GM23338 (cell line): ENCODE data around the gene UBAC1. TPM values are rescaled to one million over a fixed set of nuclear protein-coding genes. Genes with fewer than 3 reads are reported as not detected.

ENCODE experiments used
- ATAC-seq: fragments of 200-7000 bp; cut with Tn5 transposase; 3 replicates; pipeline ENCODE4 v1.9.1; 2020
- DNase-seq: peaks from one replicate; pipeline ENCODE4 v3.0.0-alpha.2; 2015; ENCODE audit warnings: low spot score
- H2AFZ ChIP-seq: fragments of 200-600 bp; sonication (generic); 2 replicates; pipeline ENCODE4 v1.8.0; 2016; ENCODE audit warnings: antibody characterized with exemption, mild to moderate bottlenecking, moderate library complexity
- H3F3A ChIP-seq: fragments of 200-600 bp; sonication (generic); replicated peaks from 2 replicates; pipeline ENCODE4 v1.8.0; 2017; ENCODE audit warnings: antibody characterized with exemption, mixed run types, low read depth
- H3K27ac ChIP-seq: fragments of 200-600 bp; sonication (generic); 2 replicates; pipeline ENCODE4 v1.6.1; 2016; ENCODE audit warnings: low read depth
- H3K27me3 ChIP-seq: fragments of 200-600 bp; sonication (generic); 2 replicates; pipeline ENCODE4 v1.8.0; 2016; ENCODE audit warnings: mild to moderate bottlenecking, mixed run types, moderate library complexity; ENCODE audit not compliant: insufficient read depth
- H3K36me3 ChIP-seq: fragments of 200-600 bp; sonication (generic); 2 replicates; pipeline ENCODE4 v1.8.0; 2016; ENCODE audit warnings: mild to moderate bottlenecking; ENCODE audit not compliant: insufficient read depth
- H3K4me1 ChIP-seq: fragments of 200-600 bp; sonication (generic); 2 replicates; pipeline ENCODE4 v1.8.0; 2016; ENCODE audit warnings: mild to moderate bottlenecking, moderate library complexity; ENCODE audit not compliant: insufficient read depth
- H3K4me2 ChIP-seq: fragments of 200-600 bp; sonication (generic); 2 replicates; pipeline ENCODE4 v1.7.1; 2017; ENCODE audit warnings: mixed run types
- H3K4me3 ChIP-seq: fragments of 200-600 bp; sonication (generic); 2 replicates; pipeline ENCODE4 v1.6.1; 2016; ENCODE audit warnings: mixed run types
- H3K79me2 ChIP-seq: fragments of 200-600 bp; sonication (generic); replicated peaks from 2 replicates; pipeline ENCODE4 v1.8.0; 2017; ENCODE audit warnings: mild to moderate bottlenecking; ENCODE audit not compliant: insufficient read depth
- H3K9me2 ChIP-seq: fragments of 200-600 bp; sonication (generic); 2 replicates; pipeline ENCODE4 v1.8.0; 2017; ENCODE audit not compliant: insufficient read depth
- H4K20me1 ChIP-seq: fragments of 200-600 bp; sonication (generic); replicated peaks from 2 replicates; pipeline ENCODE4 v1.8.0; 2017; ENCODE audit warnings: mild to moderate bottlenecking; ENCODE audit not compliant: insufficient read depth
- H3K27ac Mint-ChIP-seq: 2 replicates; pipeline ENCODE4 v1.8.0; 2020; ENCODE audit warnings: inconsistent platforms, mild to moderate bottlenecking, moderate library complexity, mixed read lengths
- H3K27me3 Mint-ChIP-seq: 3 replicates; pipeline ENCODE4 v1.8.0; 2022; ENCODE audit warnings: low read depth, mild to moderate bottlenecking, moderate library complexity, mixed read lengths, inconsistent platforms; ENCODE audit not compliant: insufficient read depth, poor library complexity
- H3K36me3 Mint-ChIP-seq: 3 replicates; pipeline ENCODE4 v1.8.0; 2021; ENCODE audit warnings: low read depth, mild to moderate bottlenecking, inconsistent platforms, moderate library complexity, mixed read lengths
- H3K4me1 Mint-ChIP-seq: 3 replicates; pipeline ENCODE4 v1.8.0; 2020; ENCODE audit warnings: mild to moderate bottlenecking, inconsistent platforms, mixed read lengths
- H3K4me3 Mint-ChIP-seq: 3 replicates; pipeline ENCODE4 v1.8.0; 2021; ENCODE audit warnings: moderate library complexity, mild to moderate bottlenecking, inconsistent platforms, mixed read lengths
- H3K9me3 Mint-ChIP-seq: 3 replicates; pipeline ENCODE4 v1.8.0; 2020; ENCODE audit warnings: moderate library complexity, mild to moderate bottlenecking, inconsistent platforms, mixed read lengths
- CTCF ChIP-seq, 2 experiments: fragments of 200-600 bp in 1 of 2; sonication (generic) in 1 of 2; conservative IDR thresholded peaks; 2 replicates each; pipeline versions ENCODE4 v1.5.1 to v1.6.1; 2016 to 2017; ENCODE audit warnings: antibody characterized with exemption in 2 of 2, low read depth in 2 of 2, mild to moderate bottlenecking in 2 of 2, moderate library complexity in 1 of 2
- ETS1 ChIP-seq: IDR thresholded peaks from 2 replicates; pipeline ENCODE4 v1.6.1; 2016; ENCODE audit warnings: antibody characterized with exemption
- NANOG ChIP-seq: IDR thresholded peaks from 2 replicates; pipeline ENCODE4 v1.6.1; 2016; ENCODE audit warnings: antibody characterized with exemption, borderline replicate concordance
- POLR2AphosphoS5 ChIP-seq: IDR thresholded peaks from 2 replicates; pipeline ENCODE4 v1.6.1; 2016; ENCODE audit warnings: antibody characterized with exemption, low read depth
- STAT1 ChIP-seq: IDR thresholded peaks from one replicate; pipeline ENCODE4 v1.6.1; 2016; ENCODE audit warnings: antibody characterized with exemption; ENCODE audit not compliant: unreplicated experiment
- ZNF114 ChIP-seq: fragments of 250-450 bp; sonication (Bioruptor Pico); IDR thresholded peaks from 2 replicates; pipeline ENCODE4 v1.5.0; 2020; ENCODE audit warnings: mild to moderate bottlenecking, moderate library complexity
- ZNF462 ChIP-seq: fragments of 250-450 bp; sonication (Bioruptor Pico); IDR thresholded peaks from 2 replicates; pipeline ENCODE4 v1.5.0; 2020; ENCODE audit warnings: mild to moderate bottlenecking, moderate library complexity
- polyA plus RNA-seq: library from polyadenylated mRNA; unstranded; fragments of >200 nt; fragmentation: Nextera tagmentation; extraction: Ambion mirVana; gene quantifications from 2 replicates; pipeline ENCODE4 v1.2.1, GENCODE V29; 2016
- total RNA-seq: library from RNA; depleted of rRNA; stranded (reverse); fragments of >200 nt; shearing (Covaris generic); gene quantifications from 2 replicates; pipeline ENCODE4 v1.2.3, GENCODE V29; 2014

The UBAC1 gene
- total and polyA plus RNA-seq, 2 experiments from 2014 or later, result 63.2 to 86.6 TPM

DNA sequence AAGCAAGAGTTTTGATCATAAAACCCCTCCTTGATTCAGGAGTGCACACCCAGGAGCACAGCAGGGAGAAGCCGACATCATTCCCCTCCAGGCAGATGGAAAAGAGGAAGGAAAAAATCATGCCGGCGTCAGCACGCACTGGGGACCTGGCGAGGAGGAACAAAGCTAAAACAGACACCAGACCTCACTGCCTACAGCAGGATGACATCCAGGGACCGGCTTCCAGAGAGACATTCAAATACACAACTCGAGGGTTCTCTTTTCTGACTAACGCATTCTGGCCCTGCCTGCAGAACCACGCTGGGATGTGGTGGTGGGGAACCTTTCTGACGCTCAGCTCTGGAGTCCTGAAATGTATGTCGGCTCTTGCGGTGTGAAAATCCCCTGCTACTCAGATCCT is 2.7 kb downstream of the UBAC1 start (continued):
- no peak for TF ChIP-seq ZNF462 (CRISPR knock-in tag)

GRCh38 chr9:135957431-135957830 is 3.7 kb downstream of the UBAC1 start:
- no peak for ATAC-seq
- no peak overlapping the region for H3K4me3 Mint-ChIP-seq
- H3K4me1 Mint-ChIP-seq, result peaks cover 20% of the 10 kb centered on the region
- Histone ChIP-seq H3K4me1 (peaks cover 7% of the 10 kb centered on the region; the same call in 1 of the 2 replicates), H3K27me3 (no peaks in the 10 kb centered on the region), H3K27ac (no peak overlapping the region), H4K20me1 (peaks cover 20% of the 10 kb centered on the region), H3K4me3 (no peak overlapping the region), H3K9me2 (no peaks in the 10 kb centered on the region), H2AFZ (no peak overlapping the region), H3F3A (0 out of 2 replicates have a peak, but pooled peaks cover 9% of the 10 kb centered on the region), H3K79me2 (peaks cover 57% of the 10 kb centered on the region), H3K4me2 (no peak overlapping the region), H3K36me3 (peaks cover 13% of the 10 kb centered on the region)
- H3K9me3 Mint-ChIP-seq, result no peaks in the 10 kb centered on the region
- 0 out of 2 replicates have a peak overlapping the region, but pooled peaks have one; percentile 52 for H3K27ac Mint-ChIP-seq
- DNase-seq, result no peak
- H3K36me3 Mint-ChIP-seq, result peaks cover 14% of the 10 kb centered on the region
- H3K27me3 Mint-ChIP-seq, result peaks cover 8% of the 10 kb centered on the region
- TF ChIP-seq NANOG, result no peak
- TF ChIP-seq CTCF (conservative IDR thresholded peaks at IDR 0.05; ENCODE audit: low read depth in 2 of 2), result no peak
- TF ChIP-seq POLR2AphosphoS5, result no peak
- TF ChIP-seq ZNF462 (CRISPR knock-in tag), result no peak
- TF ChIP-seq ETS1, result no peak
- no peak for TF ChIP-seq STAT1
- no peak for TF ChIP-seq ZNF114
